Parathyroid adenoma (tissue), 2 donors: Measurements from ENCODE around the gene PKN3.

Source experiments
- H2AFZ ChIP-seq: fragments of 300-600 bp; sonication (generic); one replicate; pipeline ENCODE4 v1.7.0; 2017; ENCODE audit warnings: antibody characterized with exemption, mild to moderate bottlenecking
- H3K27ac ChIP-seq: fragments of 300-600 bp; sonication (generic); one replicate; pipeline ENCODE4 v1.7.0; 2017
- H3K27me3 ChIP-seq: fragments of 300-600 bp; sonication (generic); one replicate; pipeline ENCODE4 v1.7.0; 2017; ENCODE audit warnings: low read length; ENCODE audit not compliant: control insufficient read depth, insufficient read depth
- H3K36me3 ChIP-seq: fragments of 300-600 bp; sonication (generic); one replicate; pipeline ENCODE4 v1.7.0; 2017; ENCODE audit warnings: low read length; ENCODE audit not compliant: control insufficient read depth, insufficient read depth
- H3K4me1 ChIP-seq: fragments of 300-600 bp; sonication (generic); one replicate; pipeline ENCODE4 v1.7.0; 2017; ENCODE audit warnings: control low read depth
- H3K4me2 ChIP-seq: fragments of 300-600 bp; sonication (generic); one replicate; pipeline ENCODE4 v1.7.0; 2017; ENCODE audit warnings: low read length
- H3K4me3 ChIP-seq: fragments of 300-600 bp; sonication (generic); one replicate; pipeline ENCODE4 v1.7.0; 2017; ENCODE audit warnings: low read depth, low read length
- H3K79me2 ChIP-seq: fragments of 300-600 bp; sonication (generic); one replicate; pipeline ENCODE4 v1.7.0; 2017; ENCODE audit warnings: control low read depth
- H3K9ac ChIP-seq: fragments of 300-600 bp; sonication (generic); one replicate; pipeline ENCODE4 v1.7.0; 2017; ENCODE audit warnings: mild to moderate bottlenecking
- H3K9me3 ChIP-seq: fragments of 300-600 bp; sonication (generic); one replicate; pipeline ENCODE4 v1.7.0; 2017; ENCODE audit warnings: low read length; ENCODE audit not compliant: control insufficient read depth
- TF ChIP-seq, protein P1 (sequence below): fragments of 300-600 bp; sonication (generic); IDR thresholded peaks from one replicate; pipeline ENCODE4 v1.7.0; 2017; ENCODE audit warnings: antibody characterized with exemption, mild to moderate bottlenecking
- donor health status: primary hyperparathyroidism.

The PKN3 gene

DNA sequence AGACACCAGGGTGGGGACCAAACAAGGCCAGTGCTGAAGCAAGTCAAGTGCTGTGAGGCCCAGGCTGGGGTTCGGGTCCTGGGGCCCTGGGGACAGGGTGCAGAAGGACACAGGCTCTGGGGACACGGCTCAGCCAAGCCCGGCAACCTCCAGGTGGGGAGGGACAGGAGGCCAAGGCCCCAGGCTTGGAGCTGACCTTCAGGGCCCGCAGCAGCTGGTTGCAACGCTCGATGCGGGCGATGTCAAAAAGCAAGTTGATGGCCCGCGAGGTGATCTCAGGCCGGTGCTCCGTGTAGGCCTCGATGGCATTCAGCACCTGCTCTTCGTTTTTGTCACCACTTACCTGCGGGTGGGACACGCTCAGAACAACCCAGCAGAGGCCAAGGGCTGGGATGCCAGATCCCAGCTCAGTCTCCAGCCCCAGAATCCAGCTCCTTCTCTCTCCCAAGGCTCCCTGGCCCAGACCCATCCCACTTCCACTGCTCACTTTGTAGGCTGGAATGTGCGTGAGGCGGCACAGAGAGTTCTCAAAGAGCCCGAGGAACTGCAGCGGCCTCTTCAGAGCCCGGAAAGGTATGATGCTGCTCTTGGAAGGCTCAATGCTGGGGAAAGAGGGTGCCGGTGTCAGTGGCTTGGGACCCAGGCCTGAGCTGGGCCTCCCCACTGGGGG lies 48.8 kb downstream of the PKN3 start:
- H3K9me3 ChIP-seq = no peaks in the 10 kb centered on the region
- H3K27ac ChIP-seq = no peak overlapping the region
- no peaks in the 10 kb centered on the region for H3K36me3 ChIP-seq
- no peak overlapping the region for H3K4me3 ChIP-seq
- H3K9ac ChIP-seq = no peak overlapping the region
- TF ChIP-seq, protein P1, sequence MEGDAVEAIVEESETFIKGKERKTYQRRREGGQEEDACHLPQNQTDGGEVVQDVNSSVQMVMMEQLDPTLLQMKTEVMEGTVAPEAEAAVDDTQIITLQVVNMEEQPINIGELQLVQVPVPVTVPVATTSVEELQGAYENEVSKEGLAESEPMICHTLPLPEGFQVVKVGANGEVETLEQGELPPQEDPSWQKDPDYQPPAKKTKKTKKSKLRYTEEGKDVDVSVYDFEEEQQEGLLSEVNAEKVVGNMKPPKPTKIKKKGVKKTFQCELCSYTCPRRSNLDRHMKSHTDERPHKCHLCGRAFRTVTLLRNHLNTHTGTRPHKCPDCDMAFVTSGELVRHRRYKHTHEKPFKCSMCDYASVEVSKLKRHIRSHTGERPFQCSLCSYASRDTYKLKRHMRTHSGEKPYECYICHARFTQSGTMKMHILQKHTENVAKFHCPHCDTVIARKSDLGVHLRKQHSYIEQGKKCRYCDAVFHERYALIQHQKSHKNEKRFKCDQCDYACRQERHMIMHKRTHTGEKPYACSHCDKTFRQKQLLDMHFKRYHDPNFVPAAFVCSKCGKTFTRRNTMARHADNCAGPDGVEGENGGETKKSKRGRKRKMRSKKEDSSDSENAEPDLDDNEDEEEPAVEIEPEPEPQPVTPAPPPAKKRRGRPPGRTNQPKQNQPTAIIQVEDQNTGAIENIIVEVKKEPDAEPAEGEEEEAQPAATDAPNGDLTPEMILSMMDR = no peak
- H3K27me3 ChIP-seq = no peaks in the 10 kb centered on the region
- H3K79me2 ChIP-seq = no peaks in the 10 kb centered on the region
- H3K4me1 ChIP-seq = no peaks in the 10 kb centered on the region
- no peak overlapping the region for H2AFZ ChIP-seq
- no peak overlapping the region for H3K4me2 ChIP-seq

DNA sequence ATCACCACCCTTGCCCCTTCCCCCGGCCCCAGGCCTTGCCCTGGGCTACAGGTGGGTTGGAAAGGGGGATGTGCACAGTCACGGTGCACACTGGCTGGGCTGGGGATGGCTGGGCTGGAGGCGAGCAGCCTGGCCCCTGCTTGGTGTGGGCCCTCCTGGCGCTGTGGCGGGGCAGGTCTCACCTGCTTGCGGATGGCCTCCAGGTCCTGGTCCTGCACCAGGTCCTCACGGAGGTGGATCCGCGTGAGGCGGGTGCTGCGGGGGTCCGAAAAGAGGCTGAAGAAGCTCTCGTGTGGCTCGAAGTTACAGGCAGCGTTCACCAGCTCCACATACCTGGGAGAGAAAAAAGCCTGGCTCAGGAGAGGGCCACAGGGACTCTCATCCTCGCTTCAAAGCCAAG lies 51.3 kb downstream of the PKN3 start:
- Histone ChIP-seq H3K36me3 (no peaks in the 10 kb centered on the region), H3K4me1 (no peaks in the 10 kb centered on the region), H3K27me3 (no peaks in the 10 kb centered on the region), H3K27ac (no peak overlapping the region), H3K4me2 (no peak overlapping the region), H3K4me3 (no peak overlapping the region), H2AFZ (no peak overlapping the region), H3K9me3 (no peaks in the 10 kb centered on the region), H3K9ac (no peak overlapping the region), H3K79me2 (no peaks in the 10 kb centered on the region)
- TF ChIP-seq, protein P1 = no peak

DNA sequence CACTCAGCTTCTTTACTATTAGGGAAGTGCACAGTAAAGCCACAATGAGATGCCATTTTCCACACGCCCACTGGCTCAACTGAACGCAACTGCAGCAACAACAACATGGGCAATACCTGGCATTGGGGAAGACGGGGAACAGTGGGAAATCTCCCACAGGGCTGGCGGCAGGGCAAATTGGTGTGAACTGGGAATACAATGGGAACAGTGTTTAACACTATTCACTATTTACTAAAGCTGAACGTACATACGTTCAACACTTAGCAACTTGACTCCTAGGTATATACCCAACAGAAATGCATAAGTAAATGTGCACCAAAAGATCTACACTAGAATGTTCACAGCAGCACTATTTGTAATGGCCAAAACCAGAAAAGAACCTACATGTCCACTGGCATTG lies 55.3 kb downstream of the PKN3 start:
- Histone ChIP-seq H2AFZ (no peak overlapping the region), H3K4me1 (no peaks in the 10 kb centered on the region), H3K4me3 (no peak overlapping the region), H3K9ac (no peak overlapping the region), H3K36me3 (no peaks in the 10 kb centered on the region), H3K9me3 (no peaks in the 10 kb centered on the region), H3K27me3 (no peaks in the 10 kb centered on the region), H3K27ac (no peak overlapping the region), H3K79me2 (peaks cover 2% of the 10 kb centered on the region), H3K4me2 (no peak overlapping the region)
- TF ChIP-seq, protein P1 = no peak

DNA sequence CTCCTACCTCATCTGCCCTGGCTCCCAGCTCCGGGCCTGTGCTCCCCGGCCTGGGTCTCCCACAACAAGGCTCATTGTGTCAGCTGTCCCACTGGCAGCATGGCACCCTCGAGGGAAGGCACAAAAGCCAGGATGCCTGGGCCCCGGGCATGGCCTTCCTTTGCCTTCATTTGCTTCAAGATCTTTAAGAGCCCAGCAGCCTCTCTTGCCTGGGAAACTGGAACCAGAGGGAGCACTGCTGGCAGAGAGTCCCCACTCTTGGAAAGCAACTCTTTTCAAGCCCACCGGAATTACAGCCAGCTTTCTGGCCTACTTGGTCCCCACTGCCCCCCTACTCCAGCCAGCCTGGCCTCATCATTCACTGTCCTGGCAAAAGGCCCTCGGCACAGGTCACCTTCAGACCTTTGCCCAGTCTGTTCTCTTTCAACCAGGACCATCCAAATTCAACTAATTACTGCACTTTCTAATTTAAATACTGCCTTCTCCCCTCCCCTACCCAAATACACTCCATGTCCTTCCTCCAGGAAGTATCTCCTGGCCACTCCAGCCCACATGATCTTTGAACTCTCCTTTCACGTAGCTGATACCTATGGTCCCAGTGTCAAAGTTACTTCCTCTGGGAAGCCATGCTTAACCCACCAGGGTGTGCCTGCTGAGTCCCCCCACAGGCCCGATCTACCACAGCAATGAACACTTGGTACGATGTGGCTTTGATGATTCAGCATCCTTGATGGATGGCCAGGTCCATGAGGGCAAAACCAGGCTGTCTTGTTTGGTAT lies 60.6 kb downstream of the PKN3 start:
- no peak overlapping the region for H3K4me3 ChIP-seq
- no peak overlapping the region for H3K4me2 ChIP-seq
- no peaks in the 10 kb centered on the region for H3K36me3 ChIP-seq
- no peak overlapping the region for H3K9ac ChIP-seq
- H3K79me2 ChIP-seq = peaks cover 7% of the 10 kb centered on the region
- no peaks in the 10 kb centered on the region for H3K9me3 ChIP-seq
- no peak overlapping the region for H2AFZ ChIP-seq
- no peaks in the 10 kb centered on the region for H3K27me3 ChIP-seq
- TF ChIP-seq, protein P1 = no peak
- H3K4me1 ChIP-seq = no peaks in the 10 kb centered on the region
- H3K27ac ChIP-seq = no peak overlapping the region
